GM19351 (cell line): Measurements from ENCODE around the gene ELP2.
A peak's percentile ranks its signal among the peaks of the same experiment; 100 is the strongest.

Experiments used
- ATAC-seq: cut with Tn5 transposase; IDR thresholded peaks from one replicate; pipeline ENCODE4 v1.9.1; 2021; ENCODE audit warnings: mild to moderate bottlenecking, moderate library complexity; ENCODE audit not compliant: unreplicated experiment

Gene ELP2

GRCh38 chr18:36124841-36125240 lies 4.9 kb upstream of the ELP2 start:
- ATAC-seq, result no peak

- no peak for ATAC-seq
Measured at GRCh38 chr18:36126668-36127067, 3.0 kb upstream of the ELP2 start.

GRCh38 chr18:36127836-36128529 lies 1.7 kb upstream of the ELP2 start:
- no peak for ATAC-seq

GRCh38 chr18:36128530-36128870 lies 1.2 kb upstream of the ELP2 start:
- no peak for ATAC-seq

- ATAC-seq, result peak; percentile 15
Measured at GRCh38 chr18:36128907-36129299, 796 bp upstream of the ELP2 start.

- peak; percentile 24 for ATAC-seq
Measured at GRCh38 chr18:36130039-36130831, 536 bp downstream of the ELP2 start.

GRCh38 chr18:36130883-36131653 lies 1.4 kb downstream of the ELP2 start:
- ATAC-seq, result no peak

- ATAC-seq, result no peak
Measured at GRCh38 chr18:36131692-36132483, 2.2 kb downstream of the ELP2 start.

- ATAC-seq, result no peak
Measured at GRCh38 chr18:36132756-36133155, 3.1 kb downstream of the ELP2 start.

GRCh38 chr18:36135264-36135663 lies 5.6 kb downstream of the ELP2 start:
- no peak for ATAC-seq

GRCh38 chr18:36139245-36139644 lies 9.5 kb downstream of the ELP2 start:
- ATAC-seq, result no peak

- ATAC-seq, result no peak
Measured at GRCh38 chr18:36141576-36141975, 11.9 kb downstream of the ELP2 start.

- no peak for ATAC-seq
Measured at GRCh38 chr18:36142751-36143150, 13.1 kb downstream of the ELP2 start.

GRCh38 chr18:36143391-36143790 lies 13.7 kb downstream of the ELP2 start:
- no peak for ATAC-seq

GRCh38 chr18:36149514-36150289 lies 20.0 kb downstream of the ELP2 start:
- ATAC-seq, result peak; percentile 99

- ATAC-seq, result no peak
Measured at GRCh38 chr18:36152781-36153180, 23.1 kb downstream of the ELP2 start.

- no peak for ATAC-seq
Measured at GRCh38 chr18:36153203-36153602, 23.5 kb downstream of the ELP2 start.

GRCh38 chr18:36153771-36154170 lies 24.1 kb downstream of the ELP2 start:
- no peak for ATAC-seq

- no peak for ATAC-seq
Measured at GRCh38 chr18:36155851-36156757, 26.4 kb downstream of the ELP2 start.
